ENCODE measurements around the gene TRIP4. TPM values are rescaled to one million over a fixed set of nuclear protein-coding genes. Genes with fewer than 3 reads are reported as not detected.

The TRIP4 gene
- total and polyA plus RNA-seq, 2 of the 8 experiments (the other 6 are each of a cell fraction or from before 2014, with no cell fraction given): 6.2 to 18.9 TPM

DNA sequence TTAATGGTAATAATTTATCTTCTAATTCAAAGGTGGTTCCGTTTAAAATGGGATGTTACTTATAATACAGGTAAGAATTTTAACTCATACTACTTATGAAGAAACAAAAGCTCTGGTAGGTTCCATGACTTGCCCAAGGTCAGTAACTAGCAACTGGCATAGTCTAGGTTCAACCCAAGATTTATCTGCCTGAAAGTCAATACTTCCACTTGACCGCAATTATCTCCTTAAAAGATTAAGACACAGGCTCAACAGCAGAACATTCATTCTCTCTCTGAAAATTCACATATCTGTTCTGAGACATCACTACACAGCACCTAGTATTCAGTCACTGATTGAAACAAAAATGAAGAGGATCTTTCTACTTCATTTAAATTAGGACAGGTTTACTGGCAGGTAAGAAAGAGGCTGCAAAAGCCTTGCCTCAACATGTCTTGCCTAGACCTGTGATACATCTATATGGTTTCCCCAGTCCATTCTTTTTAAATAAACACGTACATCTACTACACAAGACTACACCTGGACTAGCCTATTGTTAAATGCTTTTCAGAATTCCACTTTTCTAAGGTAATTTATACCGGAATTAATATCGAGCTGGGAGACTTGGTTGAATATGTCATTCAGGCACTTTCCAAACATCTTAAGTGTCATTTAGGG lies 32.8 kb upstream of the TRIP4 start:
- H2AFZ ChIP-seq (ENCODE audit: low read length): no peak overlapping the region
- no peak overlapping the region for H2BK20ac ChIP-seq (ENCODE audit: low read length)
- peaks cover 0 to 2% (median 0%) of the 10 kb centered on the region in 4 experiments; a peak in 2 of 7 replicates for H3K4me1 ChIP-seq (replicated peaks in 1 of 4; ENCODE audit: control insufficient read depth in 3 of 4, insufficient read depth in 4 of 4, low read length in 3 of 4)
- peak overlapping the region; percentile 79 to 90 for H3K4me2 ChIP-seq (ENCODE audit: insufficient read depth in 1 of 2, low read depth in 2 of 2, low read length in 2 of 2)
- H3K9me3 ChIP-seq (ENCODE audit: insufficient read depth in 2 of 2, low read depth in 1 of 2, low read length in 1 of 2): no peaks in the 10 kb centered on the region
- H2BK12ac ChIP-seq (ENCODE audit: low read depth, low read length): peak overlapping the region; percentile 4; the same call in 1 of the 2 replicates
- peak overlapping the region; percentile 87; the same call in 1 of the 2 replicates for H2BK5ac ChIP-seq (ENCODE audit: low read depth, low read length)
- no peak overlapping the region for H3K14ac ChIP-seq (ENCODE audit: insufficient read length)
- peak overlapping the region; percentile 68 to 95 (median 80) for H3K4me3 ChIP-seq (ENCODE audit: extremely low read depth in 1 of 4, insufficient read depth in 2 of 4, low read depth in 3 of 4, low read length in 4 of 4)
- H4K91ac ChIP-seq (replicated peaks; ENCODE audit: insufficient read length, low read length): no peak overlapping the region
- H3K27ac ChIP-seq (ENCODE audit: low read depth, low read length): peak overlapping the region; percentile 75; the same call in 1 of the 2 replicates
- peaks cover 0 to 42% of the 10 kb centered on the region in 2 experiments; a peak in 3 of 4 replicates for H3K79me2 ChIP-seq (ENCODE audit: control insufficient read depth in 1 of 2, insufficient read depth in 2 of 2, low read length in 2 of 2)
- no peak overlapping the region for H3K4ac ChIP-seq (replicated peaks; ENCODE audit: insufficient read length, low read depth, low read length)
- CTCF ChIA-PET (ENCODE audit: partially characterized antibody): interaction anchor here (0.6 to 0.7 kb wide), 2 partner anchors 69 to 666 kb away, joined by 3 to 4 read pairs; no protein-coding TSS in a partner anchor
- peaks cover 2% of the 10 kb centered on the region; the same call in 1 of the 2 replicates for H3K23me2 ChIP-seq (ENCODE audit: low read depth, low read length)
- POLR2A ChIA-PET (ENCODE audit: partially characterized antibody): interaction anchor here (0.9 to 1.7 kb wide), 4 partner anchors 10 to 193 kb away, joined by 3 to 8 read pairs (median 3); partner anchors contain the start of gene PPIB
- H2BK15ac ChIP-seq (ENCODE audit: low read length): no peak overlapping the region
- H3K79me1 ChIP-seq (ENCODE audit: low read depth, low read length): no peaks in the 10 kb centered on the region
- H2AK5ac ChIP-seq (ENCODE audit: low read depth, low read length): no peak overlapping the region
- 45% methylated on average over 5 of the region's 5 CpGs; no CpG with 5 or more reads in 1 of the 2 experiments for WGBS, 2 experiments (ENCODE audit: extremely low coverage in 1 of 2, insufficient coverage in 1 of 2, insufficient read length in 1 of 2, insufficient replicate concordance in 2 of 2, low coverage in 1 of 2, low lambda C conversion rate in 2 of 2, missing lambda C conversion rate in 1 of 2)
- H3K56ac ChIP-seq (replicated peaks; ENCODE audit: insufficient read length, low read depth, low read length): no peak overlapping the region
- H4K20me1 ChIP-seq (replicated peaks in 1 of 2; ENCODE audit: control insufficient read depth in 1 of 2, insufficient read depth in 2 of 2, low read length in 2 of 2): no peaks in the 10 kb centered on the region
- DNase-seq (ENCODE audit: low read depth in 1 of 2, low spot score in 2 of 2) (no peak), FAIRE-seq (no peak)
- peak overlapping the region; percentile 79 to 96 (median 86) for H3K9ac ChIP-seq (replicated peaks in 1 of 4; ENCODE audit: extremely low read depth in 1 of 4, low read depth in 3 of 4, low read length in 3 of 4)
- no peak overlapping the region for H2BK120ac ChIP-seq (replicated peaks; ENCODE audit: low read depth, low read length)
- H3K36me3 ChIP-seq (ENCODE audit: control insufficient read depth in 2 of 4, insufficient read depth in 4 of 4, low read length in 3 of 4): no peaks in the 10 kb centered on the region
- no peak overlapping the region; the same call in 1 of the 2 replicates for H3K18ac ChIP-seq (ENCODE audit: extremely low read depth, low read length)
- H3K23ac ChIP-seq (ENCODE audit: insufficient read length): no peak overlapping the region
- no peak for TF ChIP-seq EGR1 (IDR thresholded peaks at IDR 0.05; ENCODE audit: borderline replicate concordance, low read depth, low read length)
- no peak for TF ChIP-seq MAFK (IDR thresholded peaks at IDR 0.05; ENCODE audit: low read depth, low read length)
- no peak for TF ChIP-seq NANOG (IDR thresholded peaks at IDR 0.05; ENCODE audit: insufficient read depth, low read depth, low read length, poor library complexity, severe bottlenecking)
- TF ChIP-seq JUN (IDR thresholded peaks at IDR 0.05; ENCODE audit: low read depth, low read length): no peak
- TF ChIP-seq, protein P1, sequence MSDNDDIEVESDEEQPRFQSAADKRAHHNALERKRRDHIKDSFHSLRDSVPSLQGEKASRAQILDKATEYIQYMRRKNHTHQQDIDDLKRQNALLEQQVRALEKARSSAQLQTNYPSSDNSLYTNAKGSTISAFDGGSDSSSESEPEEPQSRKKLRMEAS (IDR thresholded peaks at IDR 0.05): no peak
- no peak overlapping the region for H4K5ac ChIP-seq (ENCODE audit: insufficient read length, low read depth, low read length)
- H3K27me3 ChIP-seq (replicated peaks in 1 of 4; ENCODE audit: control insufficient read depth in 3 of 4, extremely low read depth in 1 of 4, insufficient read depth in 3 of 4, low read length in 3 of 4): no peaks in the 10 kb centered on the region
- H4K8ac ChIP-seq (ENCODE audit: extremely low read depth, insufficient read depth, low read length): no peak overlapping the region
